Progenitor cell of endocrine pancreas (in vitro differentiated cells): Measurements from ENCODE around the gene SLC26A3. TPM values are rescaled to one million over a fixed set of nuclear protein-coding genes. Genes with fewer than 3 reads are reported as not detected.

Experiments used
- DNase-seq: peaks from one replicate; pipeline ENCODE4 v3.0.0; 2021; ENCODE audit warnings: low spot score; ENCODE audit not compliant: unreplicated experiment
- H3K27ac Mint-ChIP-seq: 2 replicates; pipeline ENCODE4 v1.8.0; 2021; ENCODE audit warnings: mild to moderate bottlenecking, moderate library complexity, mixed read lengths
- H3K27me3 Mint-ChIP-seq: 2 replicates; pipeline ENCODE4 v1.8.0; 2021; ENCODE audit warnings: mixed read lengths
- H3K36me3 Mint-ChIP-seq: 2 replicates; pipeline ENCODE4 v1.8.0; 2022; ENCODE audit warnings: mixed read lengths; ENCODE audit not compliant: insufficient read depth
- H3K4me1 Mint-ChIP-seq: 2 replicates; pipeline ENCODE4 v1.8.0; 2021; ENCODE audit warnings: low read depth, mixed read lengths
- H3K4me3 Mint-ChIP-seq: 2 replicates; pipeline ENCODE4 v1.8.0; 2021; ENCODE audit warnings: low read depth, mild to moderate bottlenecking, moderate library complexity, mixed read lengths
- H3K9me3 Mint-ChIP-seq: 2 replicates; pipeline ENCODE4 v1.8.0; 2021; ENCODE audit warnings: low read depth, mixed read lengths
- total RNA-seq: library from RNA; stranded (reverse); gene quantifications from 2 replicates; pipeline ENCODE4 v1.2.1, GENCODE V29; 2021
- TF ChIP-seq, protein P1 (sequence below): fragments of 200-600 bp; sonication (generic); IDR thresholded peaks from one replicate; pipeline ENCODE4 v1.5.0; 2021; ENCODE audit warnings: antibody characterized with exemption, mild to moderate bottlenecking; ENCODE audit not compliant: unreplicated experiment

Gene SLC26A3
- total RNA-seq, 1 donor from 2014 or later, result 2.8 TPM

- Mint-ChIP-seq H3K27me3 (peaks cover 3% of the 10 kb centered on the region), H3K36me3 (peaks cover 4% of the 10 kb centered on the region), H3K9me3 (peaks cover 5% of the 10 kb centered on the region), H3K4me1 (no peaks in the 10 kb centered on the region), H3K27ac (no peak overlapping the region), H3K4me3 (no peak overlapping the region)
- no peak for DNase-seq
- TF ChIP-seq, protein P1, sequence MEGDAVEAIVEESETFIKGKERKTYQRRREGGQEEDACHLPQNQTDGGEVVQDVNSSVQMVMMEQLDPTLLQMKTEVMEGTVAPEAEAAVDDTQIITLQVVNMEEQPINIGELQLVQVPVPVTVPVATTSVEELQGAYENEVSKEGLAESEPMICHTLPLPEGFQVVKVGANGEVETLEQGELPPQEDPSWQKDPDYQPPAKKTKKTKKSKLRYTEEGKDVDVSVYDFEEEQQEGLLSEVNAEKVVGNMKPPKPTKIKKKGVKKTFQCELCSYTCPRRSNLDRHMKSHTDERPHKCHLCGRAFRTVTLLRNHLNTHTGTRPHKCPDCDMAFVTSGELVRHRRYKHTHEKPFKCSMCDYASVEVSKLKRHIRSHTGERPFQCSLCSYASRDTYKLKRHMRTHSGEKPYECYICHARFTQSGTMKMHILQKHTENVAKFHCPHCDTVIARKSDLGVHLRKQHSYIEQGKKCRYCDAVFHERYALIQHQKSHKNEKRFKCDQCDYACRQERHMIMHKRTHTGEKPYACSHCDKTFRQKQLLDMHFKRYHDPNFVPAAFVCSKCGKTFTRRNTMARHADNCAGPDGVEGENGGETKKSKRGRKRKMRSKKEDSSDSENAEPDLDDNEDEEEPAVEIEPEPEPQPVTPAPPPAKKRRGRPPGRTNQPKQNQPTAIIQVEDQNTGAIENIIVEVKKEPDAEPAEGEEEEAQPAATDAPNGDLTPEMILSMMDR, result no peak
These were observed 14.8 kb downstream of the SLC26A3 start for GRCh38 chr7:107788216-107788615.

- TF ChIP-seq, protein P1, result no peak
- DNase-seq, result no peak
- Mint-ChIP-seq H3K4me3 (no peak overlapping the region), H3K36me3 (peaks cover 1% of the 10 kb centered on the region), H3K9me3 (no peaks in the 10 kb centered on the region), H3K4me1 (no peaks in the 10 kb centered on the region), H3K27me3 (peaks cover 3% of the 10 kb centered on the region), H3K27ac (no peak overlapping the region)
These were observed 17.1 kb downstream of the SLC26A3 start for GRCh38 chr7:107785926-107786325.

DNA sequence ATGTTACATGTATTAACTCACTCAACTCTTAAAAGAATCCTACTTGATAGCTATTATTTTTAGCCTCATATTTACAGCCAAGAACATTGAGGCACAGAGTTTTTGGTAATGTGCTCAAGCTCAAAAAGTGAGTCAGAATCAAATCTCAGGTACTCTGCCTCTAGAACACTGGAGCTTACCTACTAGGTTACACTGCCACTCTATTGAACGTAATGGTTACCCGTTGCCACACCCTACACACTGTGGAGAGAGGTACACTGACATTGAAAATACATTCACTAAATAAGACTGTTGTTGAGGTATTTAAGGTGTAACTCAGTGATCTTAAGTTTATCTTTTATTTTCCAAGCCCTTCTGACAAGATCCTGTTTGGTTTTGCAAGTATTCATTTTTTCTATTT lies 17.9 kb downstream of the SLC26A3 start:
- H3K4me3 Mint-ChIP-seq, result no peak overlapping the region
- no peak overlapping the region for H3K27ac Mint-ChIP-seq
- TF ChIP-seq, protein P1, result no peak
- no peaks in the 10 kb centered on the region for H3K36me3 Mint-ChIP-seq
- no peaks in the 10 kb centered on the region for H3K4me1 Mint-ChIP-seq
- H3K9me3 Mint-ChIP-seq, result no peaks in the 10 kb centered on the region
- H3K27me3 Mint-ChIP-seq, result peaks cover 3% of the 10 kb centered on the region
- no peak for DNase-seq

GRCh38 chr7:107783648-107784047 lies 19.4 kb downstream of the SLC26A3 start:
- DNase-seq, result no peak
- Mint-ChIP-seq H3K4me3 (no peak overlapping the region), H3K9me3 (no peaks in the 10 kb centered on the region), H3K27me3 (peaks cover 3% of the 10 kb centered on the region), H3K36me3 (no peaks in the 10 kb centered on the region), H3K27ac (no peak overlapping the region), H3K4me1 (peaks cover 5% of the 10 kb centered on the region)
- TF ChIP-seq, protein P1, result no peak

DNA sequence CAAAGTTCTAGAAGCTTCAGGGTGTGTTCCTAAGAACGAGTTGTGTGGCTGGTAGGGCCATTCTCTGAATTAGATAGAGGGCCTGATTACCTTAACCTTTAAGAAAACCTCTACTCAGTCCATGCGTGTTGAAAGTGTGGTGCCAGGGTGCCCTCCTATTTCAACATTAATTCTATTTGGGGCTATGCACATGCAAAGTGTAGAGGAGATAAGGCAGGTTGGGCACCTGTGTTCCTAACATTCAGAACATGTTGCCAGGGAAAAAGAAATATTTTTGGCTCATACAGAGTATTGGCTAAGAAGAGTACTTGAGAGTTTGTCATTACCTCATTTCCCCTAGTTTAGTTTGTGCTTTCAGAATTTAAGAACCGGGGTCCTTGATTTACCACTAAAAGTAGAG lies 20.6 kb downstream of the SLC26A3 start:
- no peak overlapping the region for H3K27ac Mint-ChIP-seq

More for the DNA sequence above, 20.6 kb downstream of the SLC26A3 start:
- Mint-ChIP-seq H3K4me1 (peaks cover 5% of the 10 kb centered on the region), H3K9me3 (no peaks in the 10 kb centered on the region), H3K4me3 (no peak overlapping the region), H3K36me3 (no peaks in the 10 kb centered on the region), H3K27me3 (peaks cover 3% of the 10 kb centered on the region)
- no peak for DNase-seq
- TF ChIP-seq, protein P1, result no peak
